Measurements from ENCODE around the gene MFN1.

Gene MFN1

GRCh38 chr3:179323197-179324110 is 24.1 kb upstream of the MFN1 start:
- Mint-ChIP-seq H3K27me3 (no peaks in the 10 kb centered on the region), H3K4me1 (peaks cover 33% of the 10 kb centered on the region), H3K27ac (peak overlapping the region; percentile 96 to 97), H3K9me3 (no peaks in the 10 kb centered on the region), H3K4me3 (peak overlapping the region; percentile 86 to 97)
- ATAC-seq, result peak; percentile 65
- DNase-seq, result peak; percentile 62 to 67

DNA sequence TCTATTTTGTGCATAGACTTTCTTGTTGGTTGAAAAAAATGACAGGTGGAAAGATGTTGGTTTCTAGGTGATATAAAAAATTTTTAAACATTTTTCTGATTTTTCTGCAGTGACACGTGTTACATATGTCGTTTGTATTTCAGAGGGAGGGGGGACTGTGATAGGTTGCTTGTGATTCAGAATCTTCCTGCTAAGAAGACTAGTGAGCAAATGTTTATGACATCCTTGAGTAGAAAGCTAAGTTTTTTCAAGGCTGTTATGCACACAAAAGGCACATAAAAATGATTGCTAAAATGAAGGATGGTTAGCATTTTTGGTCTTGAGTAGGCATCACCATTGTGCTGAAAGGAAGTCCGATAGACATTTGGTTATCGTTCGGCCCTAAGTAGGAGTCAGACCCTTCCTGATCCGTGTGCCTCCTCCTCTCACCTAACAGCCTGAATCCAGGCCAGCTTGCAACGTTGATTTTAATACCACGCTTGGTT is 23.2 kb upstream of the MFN1 start:
- no peaks in the 10 kb centered on the region for H3K9me3 Mint-ChIP-seq
- DNase-seq (no peak), ATAC-seq (no peak)
- H3K4me3 Mint-ChIP-seq, result peak overlapping the region; percentile 86 to 97
- peak overlapping the region; percentile 89 to 96 for H3K27ac Mint-ChIP-seq
- no peaks in the 10 kb centered on the region for H3K27me3 Mint-ChIP-seq
- peaks cover 33% of the 10 kb centered on the region for H3K4me1 Mint-ChIP-seq

DNA sequence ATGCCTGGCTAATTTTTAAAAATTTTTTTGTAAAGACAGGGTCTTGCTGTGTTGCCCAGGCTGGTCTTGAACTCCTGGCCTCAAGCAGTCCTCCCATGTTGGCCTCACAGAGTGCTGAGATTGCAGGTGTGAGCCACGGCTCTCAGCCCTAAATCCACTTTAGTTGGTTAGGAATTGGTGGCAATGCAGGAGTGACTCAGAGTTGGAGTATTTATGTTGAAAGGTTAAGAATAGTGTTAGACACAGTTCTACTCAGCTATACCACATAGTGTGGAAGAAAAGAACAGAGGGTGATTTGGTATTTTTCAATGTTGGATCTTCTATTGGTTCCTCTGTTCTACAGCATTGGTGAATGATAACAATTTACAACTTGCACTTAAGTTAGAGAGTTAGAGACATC is 17.1 kb upstream of the MFN1 start:
- Mint-ChIP-seq H3K9me3 (no peaks in the 10 kb centered on the region), H3K4me3 (no peak overlapping the region), H3K4me1 (peaks cover 1% of the 10 kb centered on the region), H3K27ac (peak overlapping the region in 1 of 2 donors; percentile 52), H3K27me3 (no peaks in the 10 kb centered on the region)
- no peak for ATAC-seq
- DNase-seq, result no peak

DNA sequence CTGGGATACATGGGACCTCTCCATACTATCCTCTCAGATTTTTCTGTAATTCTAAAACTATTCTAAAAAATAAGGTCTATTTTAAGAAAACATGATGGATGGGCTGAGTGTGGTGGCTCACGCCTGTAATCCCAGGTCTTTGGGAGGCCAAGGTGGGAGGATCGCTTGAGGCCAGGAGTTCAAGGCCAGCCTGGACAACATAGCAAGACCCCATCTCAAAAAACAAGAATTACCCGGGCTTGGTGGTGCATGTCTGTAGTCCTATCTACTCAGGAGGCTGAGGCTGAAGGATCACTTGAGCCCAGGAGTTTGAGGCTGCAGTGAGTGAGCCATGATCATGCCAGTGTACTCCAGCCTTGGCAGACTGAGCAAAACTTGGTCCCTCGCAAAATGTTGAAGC is 15.3 kb upstream of the MFN1 start:
- no peak overlapping the region for H3K4me3 Mint-ChIP-seq
- no peak for DNase-seq
- ATAC-seq, result no peak
- no peaks in the 10 kb centered on the region for H3K27me3 Mint-ChIP-seq
- no peaks in the 10 kb centered on the region for H3K9me3 Mint-ChIP-seq
- no peaks in the 10 kb centered on the region for H3K4me1 Mint-ChIP-seq
- no peak overlapping the region for H3K27ac Mint-ChIP-seq

DNA sequence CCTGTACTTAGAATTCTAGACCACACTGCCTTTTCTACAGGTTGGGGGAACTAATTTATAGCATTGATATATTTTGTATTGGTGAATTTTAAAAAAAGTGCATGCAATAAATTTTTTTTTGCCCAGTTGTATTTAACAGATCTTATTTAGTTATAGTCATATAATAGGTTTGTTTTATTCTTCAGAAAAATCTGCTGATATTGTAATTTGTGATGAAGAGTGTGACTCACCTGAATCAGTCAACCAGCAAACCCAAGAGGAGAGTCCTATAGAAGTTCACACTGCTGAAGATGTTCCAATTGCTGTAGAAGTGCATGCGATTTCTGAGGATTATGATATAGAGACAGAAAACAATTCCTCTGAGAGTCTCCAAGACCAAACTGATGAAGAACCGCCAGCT is 14.4 kb upstream of the MFN1 start:
- no peaks in the 10 kb centered on the region for H3K9me3 Mint-ChIP-seq
- H3K27ac Mint-ChIP-seq, result no peak overlapping the region
- H3K4me1 Mint-ChIP-seq, result no peaks in the 10 kb centered on the region
- H3K27me3 Mint-ChIP-seq, result no peaks in the 10 kb centered on the region
- ATAC-seq (no peak), DNase-seq (no peak)
- H3K4me3 Mint-ChIP-seq, result no peak overlapping the region

- no peak for ATAC-seq
- DNase-seq, result no peak
- Mint-ChIP-seq H3K9me3 (no peaks in the 10 kb centered on the region), H3K4me3 (no peak overlapping the region), H3K27me3 (no peaks in the 10 kb centered on the region), H3K4me1 (no peaks in the 10 kb centered on the region), H3K27ac (no peak overlapping the region)
Observed at GRCh38 chr3:179336345-179336929, 11.1 kb upstream of the MFN1 start.

DNA sequence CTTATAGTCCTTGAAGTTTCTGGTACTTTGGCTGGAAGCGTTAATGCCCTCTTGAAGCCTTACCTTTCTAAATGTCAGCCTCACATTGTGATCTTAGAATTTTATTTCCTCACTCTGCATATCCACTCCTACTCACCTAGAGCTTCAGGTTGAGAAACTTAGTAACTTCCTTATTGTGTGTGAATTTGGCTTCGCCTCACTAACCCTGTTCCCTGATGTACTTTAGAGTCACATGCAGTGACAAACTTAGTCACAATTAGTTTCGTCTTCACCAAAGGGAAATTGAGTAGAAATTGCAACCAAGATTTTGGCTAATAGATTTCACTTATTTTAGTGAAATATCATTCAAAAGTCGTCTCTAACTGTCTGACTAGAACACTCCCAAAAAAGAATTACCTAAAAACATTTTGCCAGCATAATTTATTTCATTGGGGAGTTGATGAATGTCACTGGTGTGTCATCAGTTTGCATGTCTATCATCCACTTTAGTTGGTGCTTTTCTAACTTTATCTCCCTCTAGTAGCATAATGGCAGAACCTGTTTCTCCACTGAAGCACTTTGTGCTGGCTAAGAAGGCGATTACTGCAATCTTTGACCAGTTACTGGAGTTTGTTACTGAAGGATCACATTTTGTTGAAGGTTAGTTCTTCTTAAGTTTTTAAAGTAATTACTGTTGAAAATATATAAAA is 960 bp downstream of the MFN1 start:
- Mint-ChIP-seq H3K27ac (peak overlapping the region; percentile 84 to 96), H3K9me3 (no peaks in the 10 kb centered on the region), H3K27me3 (no peaks in the 10 kb centered on the region), H3K4me3 (peak overlapping the region; percentile 93 to 94), H3K4me1 (peaks cover 15% of the 10 kb centered on the region)
- ATAC-seq (peak; percentile 27), DNase-seq (no peak)

DNA sequence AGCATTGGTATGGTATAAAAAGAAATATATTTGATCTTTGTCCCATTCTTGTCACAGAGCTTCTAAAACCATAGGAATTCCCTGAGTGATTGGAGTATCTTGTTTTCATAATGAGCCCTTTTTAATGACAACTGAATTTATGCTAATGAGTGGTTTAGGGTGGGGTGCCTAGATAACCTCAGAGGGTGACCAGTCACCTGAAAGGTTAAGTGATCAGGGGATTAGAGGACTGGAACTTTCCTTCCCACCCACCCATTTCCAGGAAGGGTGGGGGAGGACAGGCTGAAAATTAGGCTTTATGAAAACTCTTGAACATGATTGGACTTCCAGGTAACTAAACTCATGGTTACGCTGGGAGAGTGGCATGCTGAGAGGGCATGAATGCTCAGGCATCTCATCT is 8.5 kb downstream of the MFN1 start:
- Mint-ChIP-seq H3K4me1 (peaks cover 29% of the 10 kb centered on the region), H3K4me3 (no peak overlapping the region), H3K27me3 (no peaks in the 10 kb centered on the region), H3K9me3 (no peaks in the 10 kb centered on the region), H3K27ac (peak overlapping the region in 1 of 2 donors; percentile 35)
- ATAC-seq (no peak), DNase-seq (no peak)

DNA sequence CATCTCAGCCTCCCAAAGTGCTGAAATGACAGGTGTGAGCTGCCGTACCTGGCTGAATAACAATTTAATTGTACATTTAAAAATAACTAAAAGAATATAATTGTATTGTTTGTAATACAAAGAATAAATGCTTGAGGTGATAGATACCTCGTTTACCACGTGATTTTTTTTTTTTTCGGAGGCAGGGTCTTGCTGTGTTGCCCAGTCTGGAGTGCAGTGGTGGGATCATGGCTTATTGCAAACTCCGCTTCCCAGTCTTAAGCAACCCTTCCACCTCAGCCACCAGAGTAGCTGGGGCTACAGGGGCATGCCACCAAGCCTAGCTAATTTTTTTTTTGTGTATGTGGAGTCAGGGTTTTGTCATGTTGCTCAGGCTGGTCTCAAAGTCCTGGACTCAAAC is 15.8 kb downstream of the MFN1 start:
- no peaks in the 10 kb centered on the region for H3K9me3 Mint-ChIP-seq
- no peaks in the 10 kb centered on the region for H3K27me3 Mint-ChIP-seq
- H3K27ac Mint-ChIP-seq, result no peak overlapping the region
- no peak for ATAC-seq
- no peak for DNase-seq
- no peak overlapping the region for H3K4me3 Mint-ChIP-seq
- H3K4me1 Mint-ChIP-seq, result no peaks in the 10 kb centered on the region

DNA sequence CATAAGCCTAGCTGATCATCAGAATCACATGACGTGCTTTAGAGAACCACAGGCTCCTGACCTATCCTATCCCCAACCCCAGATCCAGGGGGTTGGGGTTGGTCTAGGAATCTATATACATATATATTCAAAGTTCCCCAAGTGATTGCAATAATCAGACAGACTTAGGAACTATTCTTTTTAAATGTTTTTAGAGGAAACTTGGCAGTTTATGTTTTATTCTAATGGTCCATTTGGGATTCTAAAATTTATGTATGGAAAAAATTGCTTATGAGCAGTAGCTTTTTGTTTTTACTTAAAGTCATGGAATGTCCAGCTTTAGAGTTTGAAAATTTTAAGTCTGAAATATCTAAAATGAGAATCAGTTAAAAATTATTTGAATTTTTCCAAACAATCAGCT is 22.1 kb downstream of the MFN1 start:
- ATAC-seq (no peak), DNase-seq (no peak)
- no peaks in the 10 kb centered on the region for H3K4me1 Mint-ChIP-seq
- no peaks in the 10 kb centered on the region for H3K9me3 Mint-ChIP-seq
- H3K27me3 Mint-ChIP-seq, result no peaks in the 10 kb centered on the region
- H3K27ac Mint-ChIP-seq, result no peak overlapping the region
- H3K4me3 Mint-ChIP-seq, result no peak overlapping the region

- Mint-ChIP-seq H3K27me3 (no peaks in the 10 kb centered on the region), H3K27ac (no peak overlapping the region), H3K9me3 (no peaks in the 10 kb centered on the region), H3K4me3 (no peak overlapping the region), H3K4me1 (no peaks in the 10 kb centered on the region)
- ATAC-seq (no peak), DNase-seq (no peak)
Observed at GRCh38 chr3:179373938-179374337, 26.4 kb downstream of the MFN1 start.

GRCh38 chr3:179375091-179375999 is 27.8 kb downstream of the MFN1 start:
- Mint-ChIP-seq H3K4me1 (no peaks in the 10 kb centered on the region), H3K27ac (no peak overlapping the region), H3K4me3 (no peak overlapping the region), H3K27me3 (no peaks in the 10 kb centered on the region), H3K9me3 (no peaks in the 10 kb centered on the region)
- DNase-seq (no peak), ATAC-seq (no peak)

DNA sequence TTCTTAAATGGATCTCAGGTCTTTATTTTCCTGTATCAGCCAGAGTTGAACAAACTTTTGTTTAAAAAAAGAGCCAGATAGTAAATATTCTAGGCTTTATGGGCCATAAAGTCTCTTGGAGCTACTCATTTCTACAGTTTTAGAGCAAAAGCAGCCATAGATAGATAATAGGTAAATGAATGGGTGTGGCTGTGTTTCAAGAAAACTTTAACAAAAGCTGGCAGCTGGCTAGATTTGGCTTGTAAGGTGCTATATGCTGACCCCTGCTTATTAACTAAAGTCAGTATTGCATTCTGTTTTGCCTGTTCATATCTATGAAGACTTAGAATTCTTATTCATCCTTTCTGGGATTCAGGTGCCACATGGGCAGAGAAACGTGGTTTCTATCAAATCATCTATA is 29.0 kb downstream of the MFN1 start:
- DNase-seq (no peak), ATAC-seq (no peak)
- no peaks in the 10 kb centered on the region for H3K9me3 Mint-ChIP-seq
- H3K4me1 Mint-ChIP-seq, result no peaks in the 10 kb centered on the region
- H3K27ac Mint-ChIP-seq, result no peak overlapping the region
- no peaks in the 10 kb centered on the region for H3K27me3 Mint-ChIP-seq
- H3K4me3 Mint-ChIP-seq, result no peak overlapping the region

DNA sequence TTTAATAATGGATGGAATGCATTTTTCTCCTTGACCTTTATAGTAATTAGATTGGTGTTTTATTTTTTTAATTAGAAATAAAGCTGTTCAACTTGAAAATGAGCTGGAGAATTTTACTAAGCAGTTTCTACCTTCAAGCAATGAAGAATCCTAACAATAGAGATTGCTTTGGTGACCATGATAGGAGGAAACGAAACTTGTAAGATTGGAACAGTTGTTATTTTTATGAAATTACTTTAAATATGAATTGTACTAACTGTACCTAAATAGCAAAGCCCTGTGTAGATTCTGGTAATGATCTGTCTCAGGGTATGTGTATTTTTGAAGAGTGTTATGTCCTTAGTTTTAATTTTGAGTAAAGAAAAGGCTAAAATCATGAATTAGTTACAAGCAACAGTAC is 44.4 kb downstream of the MFN1 start:
- H3K9me3 Mint-ChIP-seq, result no peaks in the 10 kb centered on the region
- H3K27ac Mint-ChIP-seq, result no peak overlapping the region
- no peak for ATAC-seq
- no peak overlapping the region for H3K4me3 Mint-ChIP-seq
- DNase-seq, result no peak
- H3K27me3 Mint-ChIP-seq, result no peaks in the 10 kb centered on the region
- H3K4me1 Mint-ChIP-seq, result no peaks in the 10 kb centered on the region

DNA sequence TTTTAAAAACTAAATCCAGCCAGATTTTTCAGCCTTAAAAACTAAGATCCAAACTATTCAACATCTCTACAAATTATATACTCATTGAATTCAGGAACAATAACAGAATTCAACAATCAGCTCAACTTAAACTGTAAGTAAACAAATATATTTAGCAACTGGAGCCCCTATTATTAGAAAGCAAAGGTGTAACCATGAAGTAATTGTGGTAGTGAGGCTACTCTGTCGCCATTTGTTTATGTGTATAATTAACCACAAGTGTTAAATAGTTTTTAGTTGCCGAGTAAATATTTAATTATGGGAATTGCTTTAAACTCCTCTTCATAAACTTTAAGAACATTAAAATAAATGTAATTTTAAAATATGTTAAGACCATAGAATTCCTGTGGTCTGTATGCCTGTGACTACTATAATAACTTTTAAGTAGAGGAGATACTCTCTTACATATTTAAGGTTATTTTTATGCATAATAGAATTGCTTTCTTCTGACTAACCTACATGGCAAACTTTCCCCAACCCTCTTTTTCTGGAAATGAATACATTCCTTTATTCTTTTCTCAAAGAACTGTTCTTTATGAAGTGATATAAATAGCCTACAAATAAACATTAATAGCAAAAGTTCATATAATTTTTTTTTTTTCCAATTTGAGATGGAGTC is 51.2 kb downstream of the MFN1 start:
- no peak overlapping the region for H3K27ac Mint-ChIP-seq
- ATAC-seq (no peak), DNase-seq (no peak)
- H3K27me3 Mint-ChIP-seq, result no peaks in the 10 kb centered on the region
- H3K9me3 Mint-ChIP-seq, result no peaks in the 10 kb centered on the region
- H3K4me1 Mint-ChIP-seq, result no peaks in the 10 kb centered on the region
- H3K4me3 Mint-ChIP-seq, result no peak overlapping the region

Data from stimulated activated naive CD8-positive, alpha-beta T cell treated with anti-CD3 and anti-CD28 coated beads, Interleukin-15, amount 100 ng/mL, for 72 hours (primary cell).